HEK293T (cell line): ENCODE measurements around the gene GMIP.
A peak's percentile ranks its signal among the peaks of the same experiment; 100 is the strongest.

Experiments used
- ARNT ChIP-seq: fragments of 450-650 bp; IDR thresholded peaks from 2 replicates; pipeline ENCODE4 v1.6.1; 2017; ENCODE audit warnings: mild to moderate bottlenecking
- ELF4 ChIP-seq: fragments of 450-650 bp; IDR thresholded peaks from 2 replicates; pipeline ENCODE4 v1.6.1; 2017; ENCODE audit warnings: antibody characterized with exemption
- FOXM1 ChIP-seq: fragments of 450-650 bp; IDR thresholded peaks from 2 replicates; pipeline ENCODE4 v1.6.1; 2017; ENCODE audit warnings: mild to moderate bottlenecking, borderline replicate concordance
- PKNOX1 ChIP-seq: fragments of 450-650 bp; IDR thresholded peaks from 2 replicates; pipeline ENCODE4 v1.6.1; 2016
- SP1 ChIP-seq: fragments of 450-650 bp; IDR thresholded peaks from 2 replicates; pipeline ENCODE4 v1.6.1; 2017
- SUZ12 ChIP-seq: fragments of 450-650 bp; IDR thresholded peaks from 2 replicates; pipeline ENCODE4 v1.6.1; 2016; ENCODE audit warnings: mild to moderate bottlenecking

- TF ChIP-seq FOXM1 (no peak), ELF4 (peak; percentile 82), SUZ12 (no peak), ARNT (peak; percentile 40; the same call in 1 of the 2 replicates), SP1 (no peak), PKNOX1 (peak; percentile 57)
Measured at GRCh38 chr19:19663256-19664120, 20.0 kb upstream of the GMIP start, which contains the start of gene ATP13A1.
